KMS-11 (cell line): ENCODE results near the gene MRPS17.

ENCODE experiments used
- H2AFZ ChIP-seq: fragments of 200-600 bp; sonication (generic); 2 replicates; pipeline ENCODE4 v1.6.1; 2016; ENCODE audit warnings: antibody characterized with exemption, mixed run types, low read depth
- H3K27ac ChIP-seq: fragments of 200-600 bp; sonication (generic); 2 replicates; pipeline ENCODE4 v1.6.1; 2016; ENCODE audit warnings: mild to moderate bottlenecking, mixed run types
- H3K27me3 ChIP-seq: fragments of 200-600 bp; sonication (generic); 2 replicates; pipeline ENCODE4 v1.6.1; 2017; ENCODE audit warnings: mild to moderate bottlenecking, low read depth, mixed run types, moderate library complexity; ENCODE audit not compliant: insufficient read depth
- H3K36me3 ChIP-seq: fragments of 200-600 bp; sonication (generic); 2 replicates; pipeline ENCODE4 v1.6.1; 2017; ENCODE audit warnings: mild to moderate bottlenecking, mixed run types; ENCODE audit not compliant: insufficient read depth
- H3K4me1 ChIP-seq: fragments of 200-600 bp; sonication (generic); 2 replicates; pipeline ENCODE4 v1.6.1; 2016; ENCODE audit warnings: mild to moderate bottlenecking, low read depth, mixed run types; ENCODE audit not compliant: poor library complexity, severe bottlenecking
- H3K4me2 ChIP-seq: fragments of 200-600 bp; sonication (generic); 2 replicates; pipeline ENCODE4 v1.7.0; 2016; ENCODE audit warnings: mild to moderate bottlenecking, mixed run types
- H3K4me3 ChIP-seq: fragments of 200-600 bp; sonication (generic); IDR thresholded peaks from 2 replicates; pipeline ENCODE4 v1.6.1; 2017; ENCODE audit warnings: low read depth, low read length, mixed read lengths; ENCODE audit not compliant: insufficient read depth
- H3K79me2 ChIP-seq: fragments of 200-600 bp; sonication (generic); 2 replicates; pipeline ENCODE4 v1.6.1; 2016; ENCODE audit warnings: low read depth, mixed run types; ENCODE audit not compliant: insufficient read depth
- H3K9ac ChIP-seq: fragments of 200-600 bp; sonication (generic); 2 replicates; pipeline ENCODE4 v1.6.1; 2016; ENCODE audit warnings: mild to moderate bottlenecking, mixed run types
- H4K20me1 ChIP-seq: fragments of 200-600 bp; sonication (generic); 2 replicates; pipeline ENCODE4 v1.6.1; 2016; ENCODE audit warnings: mild to moderate bottlenecking, mixed run types; ENCODE audit not compliant: insufficient read depth
- CTCF ChIP-seq: fragments of 200-600 bp; sonication (generic); conservative IDR thresholded peaks from 2 replicates; pipeline ENCODE4 v1.6.1; 2017; ENCODE audit warnings: low read depth, mild to moderate bottlenecking, antibody characterized with exemption, low read length, moderate library complexity, mixed read lengths

Gene MRPS17

DNA sequence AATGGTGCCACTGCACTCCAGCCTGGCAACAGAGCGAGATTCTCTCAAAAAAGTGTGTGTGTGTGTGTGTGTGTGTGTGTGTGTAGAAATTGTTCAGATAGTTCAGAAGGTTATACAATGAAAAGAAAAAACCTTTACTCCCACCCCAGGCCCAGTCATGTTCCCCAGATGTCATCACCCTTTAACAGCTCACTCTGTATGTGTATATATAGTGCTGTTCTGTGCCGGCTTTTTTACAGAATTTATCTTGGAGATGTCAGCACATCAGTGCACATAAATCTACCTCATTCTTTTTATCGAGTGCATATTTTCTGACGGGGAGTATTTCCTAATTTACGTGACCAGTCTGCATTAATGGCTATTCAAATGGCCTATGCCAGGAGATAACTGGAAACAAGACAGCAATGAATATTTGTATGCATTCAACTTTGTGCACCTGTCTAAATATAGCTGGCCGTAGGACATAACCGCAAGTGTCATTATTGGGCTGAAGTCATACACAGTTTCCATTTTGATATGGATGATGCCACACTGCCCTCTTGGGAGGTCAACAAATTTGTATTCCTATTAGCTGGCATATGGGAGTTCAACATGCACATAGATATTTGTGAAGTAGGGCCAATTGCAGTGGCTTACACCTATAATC is 24.4 kb downstream of the MRPS17 start:
- Histone ChIP-seq H3K9ac (no peak overlapping the region), H3K27me3 (no peaks in the 10 kb centered on the region), H3K4me2 (no peak overlapping the region), H3K79me2 (0 out of 2 replicates have a peak, but pooled peaks cover 3% of the 10 kb centered on the region), H3K36me3 (no peaks in the 10 kb centered on the region), H3K4me3 (no peak overlapping the region), H3K27ac (no peak overlapping the region), H3K4me1 (no peaks in the 10 kb centered on the region), H4K20me1 (no peaks in the 10 kb centered on the region), H2AFZ (no peak overlapping the region)
- no peak for TF ChIP-seq CTCF

GRCh38 chr7:55977831-55978230 is 26.2 kb downstream of the MRPS17 start:
- no peak overlapping the region for H3K4me2 ChIP-seq
- H2AFZ ChIP-seq, result no peak overlapping the region
- no peaks in the 10 kb centered on the region for H4K20me1 ChIP-seq
- H3K27ac ChIP-seq, result no peak overlapping the region
- no peak overlapping the region for H3K9ac ChIP-seq
- no peaks in the 10 kb centered on the region for H3K79me2 ChIP-seq
- H3K4me3 ChIP-seq, result no peak overlapping the region
- no peaks in the 10 kb centered on the region for H3K27me3 ChIP-seq
- H3K4me1 ChIP-seq, result no peaks in the 10 kb centered on the region
- TF ChIP-seq CTCF, result no peak
- no peaks in the 10 kb centered on the region for H3K36me3 ChIP-seq

GRCh38 chr7:55980266-55980665 is 28.6 kb downstream of the MRPS17 start:
- H3K27ac ChIP-seq, result no peak overlapping the region
- H3K4me1 ChIP-seq, result no peaks in the 10 kb centered on the region
- no peaks in the 10 kb centered on the region for H3K79me2 ChIP-seq
- H4K20me1 ChIP-seq, result no peaks in the 10 kb centered on the region
- H3K4me3 ChIP-seq, result no peak overlapping the region
- no peak overlapping the region for H3K9ac ChIP-seq
- H3K36me3 ChIP-seq, result no peaks in the 10 kb centered on the region
- TF ChIP-seq CTCF, result no peak
- no peak overlapping the region for H2AFZ ChIP-seq
- H3K27me3 ChIP-seq, result no peaks in the 10 kb centered on the region
- H3K4me2 ChIP-seq, result no peak overlapping the region

DNA sequence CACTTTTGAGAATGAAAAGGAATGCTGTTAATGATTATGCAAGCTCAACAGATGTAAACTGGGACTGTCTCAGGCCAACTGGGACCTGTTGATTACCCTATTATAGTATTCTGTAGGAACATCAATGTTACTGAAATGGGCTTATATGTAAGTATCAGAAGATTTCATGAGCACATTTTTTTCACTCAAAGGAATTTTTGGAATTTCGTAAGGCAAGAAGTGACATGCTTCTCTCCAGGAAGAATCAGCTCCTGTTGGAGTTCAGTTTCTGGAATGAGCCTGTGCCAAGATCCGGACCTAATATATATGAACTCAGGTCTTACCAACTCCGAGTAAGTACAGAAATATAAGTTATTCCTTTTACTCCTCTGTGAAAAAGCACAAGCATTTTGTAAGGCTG is 31.9 kb downstream of the MRPS17 start:
- no peaks in the 10 kb centered on the region for H3K27me3 ChIP-seq
- no peak overlapping the region for H3K9ac ChIP-seq
- no peak overlapping the region for H3K4me2 ChIP-seq
- no peaks in the 10 kb centered on the region for H4K20me1 ChIP-seq
- no peak overlapping the region for H3K27ac ChIP-seq
- H3K36me3 ChIP-seq, result no peaks in the 10 kb centered on the region
- H3K4me3 ChIP-seq, result no peak overlapping the region
- H3K79me2 ChIP-seq, result no peaks in the 10 kb centered on the region
- no peaks in the 10 kb centered on the region for H3K4me1 ChIP-seq
- no peak overlapping the region for H2AFZ ChIP-seq
- no peak for TF ChIP-seq CTCF
